Measurements from ENCODE around the gene FOXL3. TPM values are rescaled to one million over a fixed set of nuclear protein-coding genes. Genes with fewer than 3 reads are reported as not detected.

FOXL3 gene
- total RNA-seq, 1 experiment from 2014 or later: not detected

- H3K18ac ChIP-seq (ENCODE audit: insufficient read length, low read depth, low read length): no peak overlapping the region
- WGBS (ENCODE audit: extremely low coverage, insufficient read length, low lambda C conversion rate): no CpG with 5 or more reads among the region's 32 CpGs
- H3K4me2 ChIP-seq (ENCODE audit: insufficient read depth, insufficient read length, low read length): no peak overlapping the region
- H2BK15ac ChIP-seq (ENCODE audit: low read depth, low read length): no peak overlapping the region
- H2AK5ac ChIP-seq (ENCODE audit: insufficient read length, low read length): no peak overlapping the region
- Mint-ChIP-seq H3K4me1 (no peaks in the 10 kb centered on the region), H3K27me3 (ENCODE audit: low read depth) (peaks cover 28% of the 10 kb centered on the region), H3K4me3 (no peak overlapping the region; a peak in 1 of 5 replicates), H3K27ac (no peak overlapping the region), H3K9me3 (peaks cover 60 to 81% of the 10 kb centered on the region in 2 experiments), H3K36me3 (ENCODE audit: insufficient read depth in 1 of 3, low read depth in 3 of 3) (peaks cover 60 to 70% (median 68%) of the 10 kb centered on the region in 3 experiments)
- no peak overlapping the region for H4K5ac ChIP-seq (ENCODE audit: insufficient read length, low read depth, low read length)
- H3K79me1 ChIP-seq (ENCODE audit: insufficient read depth, low read depth, low read length, poor library complexity, severe bottlenecking): no peaks in the 10 kb centered on the region
- no peak overlapping the region for H2AFZ ChIP-seq (ENCODE audit: low read length)
- H3K4me1 ChIP-seq (ENCODE audit: insufficient read depth, low read length): no peaks in the 10 kb centered on the region
- H2BK12ac ChIP-seq (ENCODE audit: insufficient read length, low read depth, low read length): no peak overlapping the region
- H4K8ac ChIP-seq (replicated peaks; ENCODE audit: insufficient read length, low read depth, low read length): no peak overlapping the region
- no peak overlapping the region for H3K56ac ChIP-seq (ENCODE audit: insufficient read length, low read depth, low read length)
- no peak overlapping the region for H2BK20ac ChIP-seq (ENCODE audit: low read depth, low read length, poor library complexity, severe bottlenecking)
- no peak overlapping the region for H3T11ph ChIP-seq (ENCODE audit: low read length)
- no peak overlapping the region for H4K91ac ChIP-seq (ENCODE audit: insufficient read length, low read depth, low read length)
- H3K9me3 ChIP-seq (ENCODE audit: control insufficient read depth, low read depth, low read length): peaks cover 46% of the 10 kb centered on the region
- H4K20me1 ChIP-seq (ENCODE audit: control insufficient read depth, insufficient read depth, insufficient read length): no peaks in the 10 kb centered on the region
- H3K27me3 ChIP-seq (ENCODE audit: insufficient read depth, low read length): no peaks in the 10 kb centered on the region
- H3K14ac ChIP-seq (ENCODE audit: insufficient read depth, low read length): no peak overlapping the region
- no peak overlapping the region for H2BK5ac ChIP-seq (ENCODE audit: insufficient read length, low read length)
- no peak overlapping the region for H3K23ac ChIP-seq (ENCODE audit: insufficient read length, low read depth, low read length)
- H3K23me2 ChIP-seq (ENCODE audit: insufficient read length, low read depth, low read length, poor library complexity, severe bottlenecking): no peaks in the 10 kb centered on the region
- TF ChIP-seq, protein P1, sequence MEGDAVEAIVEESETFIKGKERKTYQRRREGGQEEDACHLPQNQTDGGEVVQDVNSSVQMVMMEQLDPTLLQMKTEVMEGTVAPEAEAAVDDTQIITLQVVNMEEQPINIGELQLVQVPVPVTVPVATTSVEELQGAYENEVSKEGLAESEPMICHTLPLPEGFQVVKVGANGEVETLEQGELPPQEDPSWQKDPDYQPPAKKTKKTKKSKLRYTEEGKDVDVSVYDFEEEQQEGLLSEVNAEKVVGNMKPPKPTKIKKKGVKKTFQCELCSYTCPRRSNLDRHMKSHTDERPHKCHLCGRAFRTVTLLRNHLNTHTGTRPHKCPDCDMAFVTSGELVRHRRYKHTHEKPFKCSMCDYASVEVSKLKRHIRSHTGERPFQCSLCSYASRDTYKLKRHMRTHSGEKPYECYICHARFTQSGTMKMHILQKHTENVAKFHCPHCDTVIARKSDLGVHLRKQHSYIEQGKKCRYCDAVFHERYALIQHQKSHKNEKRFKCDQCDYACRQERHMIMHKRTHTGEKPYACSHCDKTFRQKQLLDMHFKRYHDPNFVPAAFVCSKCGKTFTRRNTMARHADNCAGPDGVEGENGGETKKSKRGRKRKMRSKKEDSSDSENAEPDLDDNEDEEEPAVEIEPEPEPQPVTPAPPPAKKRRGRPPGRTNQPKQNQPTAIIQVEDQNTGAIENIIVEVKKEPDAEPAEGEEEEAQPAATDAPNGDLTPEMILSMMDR (conservative IDR thresholded peaks at IDR 0.05): no peak
- H3K9ac ChIP-seq (ENCODE audit: extremely low read depth, insufficient read length, low read length): no peak overlapping the region
- DNase-seq: no peak
- no peak overlapping the region for H2BK120ac ChIP-seq (ENCODE audit: low read depth, low read length, poor library complexity, severe bottlenecking)
- H3K4ac ChIP-seq (ENCODE audit: low read depth, low read length): no peak overlapping the region
- no peak overlapping the region for H3K27ac ChIP-seq (ENCODE audit: insufficient read length, low read depth, low read length)
- H3K79me2 ChIP-seq (ENCODE audit: insufficient read depth, low read length): no peaks in the 10 kb centered on the region
Observed at GRCh38 chr7:261341-262250, 28.4 kb upstream of the FOXL3 start.
